H54 (cell line): ENCODE data around the gene FGF14.

Experiments
- DNase-seq: peaks from one replicate; pipeline ENCODE4 v3.0.0; 2011; ENCODE audit warnings: low spot score, mixed read lengths; ENCODE audit not compliant: insufficient read length
- FAIRE-seq: peaks from 3 replicates; lab custom pipeline; 2011; peaks lifted over from hg19 to GRCh38; lab: Jason Lieb, UNC
- POLR2A ChIP-seq: IDR thresholded peaks from 2 replicates; pipeline ENCODE4 v1.6.1; 2011; ENCODE audit warnings: low read depth, mild to moderate bottlenecking, low read length

Gene FGF14

GRCh38 chr13:101930331-101930730 lies 471.5 kb downstream of the FGF14 start:
- TF ChIP-seq POLR2A = no peak
- FAIRE-seq (peak; percentile 64), DNase-seq (no peak)

- FAIRE-seq = no peak
- no peak for TF ChIP-seq POLR2A
- DNase-seq = no peak
These were observed 476.1 kb downstream of the FGF14 start for GRCh38 chr13:101925731-101926130.

GRCh38 chr13:101919541-101920181 lies 482.2 kb downstream of the FGF14 start:
- DNase-seq (no peak), FAIRE-seq (no peak)

GRCh38 chr13:101917833-101918661 lies 483.8 kb downstream of the FGF14 start:
- DNase-seq = peak; percentile 42
- no peak for TF ChIP-seq POLR2A
- peak; percentile 77 for FAIRE-seq

More at GRCh38 chr13:101919541-101920181, 482.2 kb downstream of the FGF14 start:
- TF ChIP-seq POLR2A = no peak

GRCh38 chr13:101917475-101917810 lies 484.4 kb downstream of the FGF14 start:
- no peak for FAIRE-seq
- no peak for DNase-seq
- TF ChIP-seq POLR2A = no peak

GRCh38 chr13:101916775-101917474 lies 484.9 kb downstream of the FGF14 start:
- no peak for FAIRE-seq
- no peak for TF ChIP-seq POLR2A

GRCh38 chr13:101916108-101916774 lies 485.6 kb downstream of the FGF14 start:
- no peak for DNase-seq
- FAIRE-seq = no peak
- TF ChIP-seq POLR2A = no peak

More at GRCh38 chr13:101916775-101917474, 484.9 kb downstream of the FGF14 start:
- DNase-seq = no peak

- FAIRE-seq = no peak
- no peak for TF ChIP-seq POLR2A
These were observed 486.1 kb downstream of the FGF14 start for GRCh38 chr13:101915755-101916107.

GRCh38 chr13:101915331-101915730 lies 486.5 kb downstream of the FGF14 start:
- DNase-seq (no peak), FAIRE-seq (no peak)
- TF ChIP-seq POLR2A = no peak

More at GRCh38 chr13:101915755-101916107, 486.1 kb downstream of the FGF14 start:
- DNase-seq = no peak

- TF ChIP-seq POLR2A = no peak
- FAIRE-seq (no peak), DNase-seq (no peak)
These were observed 490.1 kb downstream of the FGF14 start for GRCh38 chr13:101911752-101912151.

GRCh38 chr13:101903890-101904289 lies 498.0 kb downstream of the FGF14 start:
- FAIRE-seq (no peak), DNase-seq (no peak)
- TF ChIP-seq POLR2A = no peak

- no peak for FAIRE-seq
These were observed 503.2 kb downstream of the FGF14 start for GRCh38 chr13:101898676-101899075.

GRCh38 chr13:101896541-101896940 lies 505.3 kb downstream of the FGF14 start:
- DNase-seq (no peak), FAIRE-seq (no peak)
- TF ChIP-seq POLR2A = no peak

More at GRCh38 chr13:101898676-101899075, 503.2 kb downstream of the FGF14 start:
- no peak for DNase-seq
- no peak for TF ChIP-seq POLR2A
